SK-N-SH (cell line): ENCODE measurements around the gene SUPT3H. TPM values are rescaled to one million over a fixed set of nuclear protein-coding genes. Genes with fewer than 3 reads are reported as not detected.
A peak's percentile ranks its signal among the peaks of the same experiment; 100 is the strongest.

ENCODE experiments used
- CTCF ChIA-PET: fragments of 300-600, 350-600 bp; formaldehyde crosslinking; extraction: SDS; loops from one replicate; lab custom pipeline; 2021; lab: Yijun Ruan, JAX
- POLR2A ChIA-PET: fragments of 350-600 bp; sonication (Branson Sonifier 250); formaldehyde crosslinking; extraction: SDS; loops from one replicate; lab custom pipeline; 2020; ENCODE audit warnings: antibody characterized with exemption, inconsistent platforms; lab: Yijun Ruan, JAX
- DNase-seq: peaks from one replicate; pipeline ENCODE4 v3.0.0; 2012
- H2AFZ ChIP-seq: fragments of 200-600 bp; sonication (generic); 2 replicates; pipeline ENCODE4 v1.8.1; 2016; ENCODE audit warnings: antibody characterized with exemption, mild to moderate bottlenecking, low read depth
- H3F3A ChIP-seq: fragments of 200-600 bp; sonication (generic); replicated peaks from 2 replicates; pipeline ENCODE3; 2016; ENCODE audit warnings: antibody characterized with exemption, mild to moderate bottlenecking; ENCODE audit not compliant: insufficient read depth
- H3K27ac ChIP-seq, 2 experiments: fragments of 200-500 bp in 1 of 2; fragments of 200-600 bp in 1 of 2; sonication (Bioruptor generic) in 1 of 2; sonication (generic), shearing (Covaris generic) in 1 of 2; 2 replicates each; pipeline versions ENCODE4 v1.5.1 to v1.6.1; 2014 to 2016; ENCODE audit warnings: low read depth in 2 of 2, inconsistent platforms in 1 of 2, low read length in 1 of 2, mild to moderate bottlenecking in 1 of 2, mixed read lengths in 1 of 2
- H3K27me3 ChIP-seq: fragments of 200-600 bp; sonication (generic), shearing (Covaris generic); 2 replicates; pipeline ENCODE4 v1.6.1; 2016; ENCODE audit warnings: mixed run types; ENCODE audit not compliant: insufficient read depth
- H3K36me3 ChIP-seq, 2 experiments: fragments of 200-500 bp in 1 of 2; fragments of 200-600 bp in 1 of 2; sonication (Bioruptor generic) in 1 of 2; sonication (generic) in 1 of 2; replicated peaks in 1 of 2; 2 replicates each; pipeline versions ENCODE3 to v1.5.1; 2014 to 2016; ENCODE audit warnings: low read length in 1 of 2, mild to moderate bottlenecking in 1 of 2; ENCODE audit not compliant: insufficient read depth in 2 of 2, control insufficient read depth in 1 of 2
- H3K4me1 ChIP-seq, 2 experiments: fragments of 200-500 bp in 1 of 2; fragments of 200-600 bp in 1 of 2; sonication (Bioruptor generic) in 1 of 2; sonication (generic), shearing (Covaris generic) in 1 of 2; 2 replicates each; pipeline versions ENCODE4 v1.5.1 to v1.6.1; 2014 to 2016; ENCODE audit warnings: low read depth in 1 of 2, low read length in 1 of 2, mixed run types in 1 of 2; ENCODE audit not compliant: insufficient read depth in 2 of 2, control insufficient read depth in 1 of 2
- H3K4me2 ChIP-seq: fragments of 200-600 bp; sonication (generic), shearing (Covaris generic); 2 replicates; pipeline ENCODE4 v1.6.1; 2017; ENCODE audit warnings: mixed run types
- H3K4me3 ChIP-seq, 2 experiments: fragments of 200-500 bp in 1 of 2; fragments of 200-600 bp in 1 of 2; sonication (Bioruptor generic) in 1 of 2; sonication (generic), shearing (Covaris generic) in 1 of 2; 2 replicates each; pipeline versions ENCODE4 v1.5.1 to v1.8.1; 2014 to 2016; ENCODE audit warnings: low read depth in 2 of 2, inconsistent platforms in 1 of 2, low read length in 1 of 2, mild to moderate bottlenecking in 1 of 2, mixed read lengths in 1 of 2, moderate library complexity in 1 of 2
- H3K79me2 ChIP-seq: fragments of 200-600 bp; sonication (generic); 2 replicates; pipeline ENCODE4 v1.8.1; 2017; ENCODE audit warnings: mild to moderate bottlenecking; ENCODE audit not compliant: insufficient read depth
- H3K9ac ChIP-seq: fragments of 200-600 bp; sonication (generic); 2 replicates; pipeline ENCODE4 v1.6.1; 2017; ENCODE audit warnings: mixed run types
- H3K9me2 ChIP-seq: fragments of 200-600 bp; sonication (generic); 2 replicates; pipeline ENCODE4 v1.6.1; 2017; ENCODE audit warnings: mixed run types
- H3K9me3 ChIP-seq: fragments of 200-600 bp; sonication (generic); 2 replicates; pipeline ENCODE4 v1.6.1; 2017; ENCODE audit warnings: mixed run types, mild to moderate bottlenecking, moderate library complexity
- H4K20me1 ChIP-seq: fragments of 200-600 bp; sonication (generic); 2 replicates; pipeline ENCODE4 v1.6.1; 2017; ENCODE audit warnings: mild to moderate bottlenecking, mixed run types; ENCODE audit not compliant: insufficient read depth
- ELF1 ChIP-seq: IDR thresholded peaks from 2 replicates; pipeline ENCODE4 v1.4.0; 2012
- EZH2phosphoT487 ChIP-seq: fragments of 200-600 bp; sonication (generic); IDR thresholded peaks from 2 replicates; pipeline ENCODE4 v1.6.1; 2017; ENCODE audit warnings: low read depth, mixed run types, mild to moderate bottlenecking, antibody characterized with exemption, moderate library complexity, borderline replicate concordance
- FOXM1 ChIP-seq: IDR thresholded peaks from 2 replicates; pipeline ENCODE4 v1.4.0; 2012; ENCODE audit warnings: low read depth, mild to moderate bottlenecking
- GATA2 ChIP-seq: sonication (generic); formaldehyde crosslinking; IDR thresholded peaks from 2 replicates; pipeline ENCODE4 v1.5.0; 2020; ENCODE audit warnings: mild to moderate bottlenecking, missing genetic modification reagents
- NFIC ChIP-seq: IDR thresholded peaks from 2 replicates; pipeline ENCODE4 v1.4.0; 2012; ENCODE audit warnings: borderline replicate concordance
- NRF1 ChIP-seq: IDR thresholded peaks from 2 replicates; pipeline ENCODE4 v1.6.1; 2012; ENCODE audit warnings: low read depth, mild to moderate bottlenecking, low read length
- REST ChIP-seq: IDR thresholded peaks from 2 replicates; pipeline ENCODE4 v1.6.1; 2012; ENCODE audit warnings: mild to moderate bottlenecking, low read depth, low read length, moderate library complexity
- SIN3A ChIP-seq: IDR thresholded peaks from 2 replicates; pipeline ENCODE4 v1.6.1; 2012; ENCODE audit warnings: low read depth, mild to moderate bottlenecking, low read length, moderate library complexity, borderline replicate concordance
- TAF1 ChIP-seq: IDR thresholded peaks from 2 replicates; pipeline ENCODE4 v1.6.1; 2012; ENCODE audit warnings: low read depth, mild to moderate bottlenecking, low read length, moderate library complexity, borderline replicate concordance
- WGBS: methylation state at CpG from one replicate; pipeline ENCODE4 v1.1.6; 2017; ENCODE audit warnings: low lambda C conversion rate; 5-methylcytosine and 5-hydroxymethylcytosine counted together
- polyA plus RNA-seq, 3 experiments: library from polyadenylated mRNA; depleted of rRNA; stranded (reverse); fragments of >200 nt; gene quantifications; 2 replicates each; pipeline ENCODE4 v1.2.3, GENCODE V29; 2012
- TF ChIP-seq, protein P1 (sequence below): IDR thresholded peaks from 2 replicates; pipeline ENCODE4 v1.4.0; 2012; ENCODE audit warnings: low read depth
- TF ChIP-seq, protein P2 (sequence below): IDR thresholded peaks from 2 replicates; pipeline ENCODE4 v1.4.0; 2012; ENCODE audit warnings: low read depth, borderline replicate concordance

SUPT3H gene
- polyA plus RNA-seq, 1 of the 3 experiments (the other 2 are of a cell fraction) = 10.9 TPM

DNA sequence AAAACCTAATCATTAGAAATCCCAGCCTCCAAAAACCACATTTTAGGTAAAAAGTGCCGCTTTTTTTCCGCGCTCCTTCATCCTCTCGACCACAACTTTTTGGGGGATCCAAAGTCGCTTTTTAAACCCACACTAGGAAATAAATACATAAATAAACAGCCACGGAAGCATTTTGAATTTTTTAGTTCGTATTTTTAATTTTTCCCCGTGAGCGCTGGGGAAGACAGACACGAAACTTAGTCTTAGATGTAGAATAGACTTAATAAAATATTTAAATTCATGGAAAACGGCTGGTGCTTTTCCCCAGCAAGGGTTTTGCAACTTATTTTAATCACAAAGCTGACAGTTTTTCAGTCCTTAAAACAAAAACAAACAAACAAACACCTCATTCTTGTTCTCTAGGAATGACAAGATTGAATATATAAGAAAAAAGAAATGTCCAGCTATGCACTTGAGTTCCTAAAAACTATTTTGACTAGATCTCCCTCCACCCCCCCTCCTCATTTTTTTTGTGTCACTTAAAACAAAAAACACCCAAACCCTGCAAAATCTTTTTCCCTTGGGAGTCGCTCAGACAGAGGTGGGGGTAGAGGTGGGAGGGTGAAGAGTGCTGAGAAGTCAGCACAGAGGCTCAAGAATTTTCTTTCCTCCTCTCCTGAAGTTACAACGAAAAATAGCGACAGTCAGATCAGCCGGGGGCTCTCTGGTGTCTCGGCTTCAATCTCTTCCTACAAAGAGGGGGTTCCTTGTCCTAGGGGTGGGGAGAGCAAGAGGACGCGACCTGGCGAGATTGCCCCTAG, 43.4 kb upstream of the SUPT3H start:
- peak overlapping the region in 1 of 2 experiments; percentile 67; a peak in 2 of 4 replicates for H3K27ac ChIP-seq
- peak overlapping the region; percentile 61 to 89 for H3K4me3 ChIP-seq
- H3K4me1 ChIP-seq = peaks cover 7 to 21% of the 10 kb centered on the region in 2 experiments; a peak in 2 of 4 replicates
- H3K9me3 ChIP-seq = no peaks in the 10 kb centered on the region
- H3K9me2 ChIP-seq = no peaks in the 10 kb centered on the region
- no peak for DNase-seq
- TF ChIP-seq GATA2 (CRISPR knock-in tag) (no peak), FOXM1 (no peak), TAF1 (no peak), SIN3A (no peak), NFIC (no peak), REST (no peak), NRF1 (no peak), ELF1 (no peak), EZH2phosphoT487 (no peak)
- TF ChIP-seq, protein P1, sequence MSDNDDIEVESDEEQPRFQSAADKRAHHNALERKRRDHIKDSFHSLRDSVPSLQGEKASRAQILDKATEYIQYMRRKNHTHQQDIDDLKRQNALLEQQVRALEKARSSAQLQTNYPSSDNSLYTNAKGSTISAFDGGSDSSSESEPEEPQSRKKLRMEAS = no peak
- TF ChIP-seq, protein P2, sequence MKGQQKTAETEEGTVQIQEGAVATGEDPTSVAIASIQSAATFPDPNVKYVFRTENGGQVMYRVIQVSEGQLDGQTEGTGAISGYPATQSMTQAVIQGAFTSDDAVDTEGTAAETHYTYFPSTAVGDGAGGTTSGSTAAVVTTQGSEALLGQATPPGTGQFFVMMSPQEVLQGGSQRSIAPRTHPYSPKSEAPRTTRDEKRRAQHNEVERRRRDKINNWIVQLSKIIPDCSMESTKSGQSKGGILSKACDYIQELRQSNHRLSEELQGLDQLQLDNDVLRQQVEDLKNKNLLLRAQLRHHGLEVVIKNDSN = no peak
- CTCF ChIA-PET = interaction anchor here (0.7 to 1.5 kb wide), 3 partner anchors 293 to 945 kb away, joined by 3 to 12 read pairs (median 4); no protein-coding TSS in a partner anchor
- POLR2A ChIA-PET = interaction anchor here (0.7 to 1.9 kb wide), 2 partner anchors 43 to 123 kb away, joined by 3 to 7 read pairs; partner anchors contain the start of gene SUPT3H
- H3F3A ChIP-seq = no peaks in the 10 kb centered on the region
- H3K79me2 ChIP-seq = peaks cover 39% of the 10 kb centered on the region
- peak overlapping the region; percentile 93 for H3K4me2 ChIP-seq
- WGBS = 7% methylated on average over 19 of the region's 19 CpGs
- no peaks in the 10 kb centered on the region for H4K20me1 ChIP-seq
- no peaks in the 10 kb centered on the region for H3K36me3 ChIP-seq
- peak overlapping the region; percentile 79 for H2AFZ ChIP-seq
- no peaks in the 10 kb centered on the region for H3K27me3 ChIP-seq
- peak overlapping the region; percentile 79 for H3K9ac ChIP-seq
